GM12878 (cell line): ENCODE data around the gene GLUD1. TPM values are rescaled to one million over a fixed set of nuclear protein-coding genes. Genes with fewer than 3 reads are reported as not detected.

ENCODE experiments used
- BCL3 ChIP-seq: IDR thresholded peaks from 2 replicates; pipeline ENCODE4 v1.6.1; 2011; ENCODE audit warnings: borderline replicate concordance, low read depth, mild to moderate bottlenecking, moderate library complexity, low read length; ENCODE audit not compliant: insufficient read depth, poor library complexity, severe bottlenecking
- CBX3 ChIP-seq: fragments of 200-600 bp; sonication (generic); IDR thresholded peaks from 2 replicates; pipeline ENCODE4 v1.6.1; 2016; ENCODE audit warnings: low read depth, borderline replicate concordance
- CHD4 ChIP-seq: fragments of 200-600 bp; sonication (generic); IDR thresholded peaks from 2 replicates; pipeline ENCODE4 v1.6.1; 2016; ENCODE audit warnings: mild to moderate bottlenecking
- E2F8 ChIP-seq: fragments of 450-650 bp; IDR thresholded peaks from 2 replicates; pipeline ENCODE4 v1.6.1; 2018; ENCODE audit warnings: mild to moderate bottlenecking, low read depth, moderate library complexity; ENCODE audit not compliant: partially characterized antibody
- FOXK2 ChIP-seq: fragments of 450-650 bp; IDR thresholded peaks from 2 replicates; pipeline ENCODE4 v1.6.1; 2017; ENCODE audit warnings: mild to moderate bottlenecking, moderate library complexity
- HCFC1 ChIP-seq: fragments of 150-350 bp; IDR thresholded peaks from 2 replicates; pipeline ENCODE4 v1.6.1; 2014; ENCODE audit warnings: low read length
- IKZF2 ChIP-seq, 2 experiments: fragments of 450-650 bp; IDR thresholded peaks; 2 replicates each; pipeline ENCODE4 v1.6.1; 2017; ENCODE audit warnings: mild to moderate bottlenecking in 2 of 2, moderate library complexity in 2 of 2
- IRF4 ChIP-seq: IDR thresholded peaks from 2 replicates; pipeline ENCODE4 v1.6.1; 2011; ENCODE audit warnings: low read depth, low read length
- KAT2A ChIP-seq: conservative IDR thresholded peaks from 2 replicates; pipeline ENCODE4 v1.6.1; 2011; ENCODE audit warnings: low read depth, low read length; ENCODE audit not compliant: control insufficient read depth
- KLF5 ChIP-seq: fragments of 450-650 bp; IDR thresholded peaks from 2 replicates; pipeline ENCODE4 v1.6.1; 2014; ENCODE audit warnings: mild to moderate bottlenecking; ENCODE audit not compliant: partially characterized antibody
- LARP7 ChIP-seq: fragments of 450-650 bp; IDR thresholded peaks from 2 replicates; pipeline ENCODE4 v1.6.1; 2017; ENCODE audit warnings: mild to moderate bottlenecking
- MXI1 ChIP-seq: fragments of 150-350 bp; IDR thresholded peaks from 2 replicates; pipeline ENCODE4 v1.6.1; 2011; ENCODE audit warnings: low read depth, mild to moderate bottlenecking, inconsistent platforms, low read length, improper control_type of control experiment
- NRF1 ChIP-seq: conservative IDR thresholded peaks from 2 replicates; pipeline ENCODE4 v1.6.1; 2011; ENCODE audit warnings: mild to moderate bottlenecking, low read depth, low read length, improper control_type of control experiment
- PAX5 ChIP-seq: IDR thresholded peaks from 2 replicates; pipeline ENCODE4 v1.6.1; 2011; ENCODE audit warnings: low read depth, low read length, borderline replicate concordance
- PRDM15 ChIP-seq: fragments of 450-650 bp; formaldehyde crosslinking; IDR thresholded peaks from 2 replicates; pipeline ENCODE4 v1.4.0; 2020; ENCODE audit warnings: mild to moderate bottlenecking, moderate library complexity
- RFX5 ChIP-seq: IDR thresholded peaks from 2 replicates; pipeline ENCODE4 v1.6.1; 2011; ENCODE audit warnings: low read depth, low read length, improper control_type of control experiment
- SMAD1 ChIP-seq: fragments of 450-650 bp; IDR thresholded peaks from 2 replicates; pipeline ENCODE4 v1.6.1; 2018; ENCODE audit warnings: mild to moderate bottlenecking, low read depth; ENCODE audit not compliant: partially characterized antibody
- SP1 ChIP-seq: IDR thresholded peaks from one replicate; pipeline ENCODE4 v1.6.1; 2011; ENCODE audit warnings: low read depth, low read length
- SREBF1 ChIP-seq: IDR thresholded peaks from 2 replicates; pipeline ENCODE4 v1.6.1; 2012; ENCODE audit warnings: mild to moderate bottlenecking, low read length
- STAT3 ChIP-seq: IDR thresholded peaks from 2 replicates; pipeline ENCODE4 v1.6.1; 2011; ENCODE audit warnings: low read depth, low read length, improper control_type of control experiment
- TCF3 ChIP-seq: IDR thresholded peaks from 2 replicates; pipeline ENCODE4 v1.6.1; 2012; ENCODE audit warnings: low read depth, mild to moderate bottlenecking, low read length, borderline replicate concordance; ENCODE audit not compliant: insufficient read depth
- TCF7 ChIP-seq: IDR thresholded peaks from 2 replicates; pipeline ENCODE4 v1.6.1; 2014; ENCODE audit warnings: antibody characterized with exemption, borderline replicate concordance
- YBX1 ChIP-seq: fragments of 450-650 bp; IDR thresholded peaks from 2 replicates; pipeline ENCODE4 v1.6.1; 2016; ENCODE audit warnings: antibody characterized with exemption
- polyA plus RNA-seq, 11 experiments: library from polyadenylated mRNA; depleted of rRNA in 4 of 11; unstranded in 6 of 11; stranded (reverse) in 5 of 11; fragments of >200 nt; fragmentation: Nextera tagmentation in 4 of 11; fragmentation: Illumina TruSeq in 1 of 11; extraction: Ambion mirVana in 4 of 11; extraction: Trizol in 1 of 11; gene quantifications; 1 replicate in 1 of 11; 2 replicates in 10 of 11; pipeline versions ENCODE4 v1.2.1 to v1.2.3, GENCODE V29; 2011 to 2016; ENCODE audit warnings: inconsistent platforms in 2 of 11, missing spikeins in 2 of 11, low read depth in 1 of 11
- total RNA-seq, 4 experiments: library from RNA; depleted of rRNA in 3 of 4; stranded (reverse); fragments of >200 nt in 3 of 4; fragmentation: Illumina TruSeq in 1 of 4; extraction: Trizol in 1 of 4; gene quantifications; 2 replicates each; pipeline versions ENCODE4 v1.2.1 to v1.2.3, GENCODE V29; 2013 to 2021

Gene GLUD1
- total and polyA plus RNA-seq, 10 of the 15 experiments (the other 5 are each of a cell fraction or from before 2014, with no cell fraction given) = 26.1 to 109 (median 81.4) TPM

DNA sequence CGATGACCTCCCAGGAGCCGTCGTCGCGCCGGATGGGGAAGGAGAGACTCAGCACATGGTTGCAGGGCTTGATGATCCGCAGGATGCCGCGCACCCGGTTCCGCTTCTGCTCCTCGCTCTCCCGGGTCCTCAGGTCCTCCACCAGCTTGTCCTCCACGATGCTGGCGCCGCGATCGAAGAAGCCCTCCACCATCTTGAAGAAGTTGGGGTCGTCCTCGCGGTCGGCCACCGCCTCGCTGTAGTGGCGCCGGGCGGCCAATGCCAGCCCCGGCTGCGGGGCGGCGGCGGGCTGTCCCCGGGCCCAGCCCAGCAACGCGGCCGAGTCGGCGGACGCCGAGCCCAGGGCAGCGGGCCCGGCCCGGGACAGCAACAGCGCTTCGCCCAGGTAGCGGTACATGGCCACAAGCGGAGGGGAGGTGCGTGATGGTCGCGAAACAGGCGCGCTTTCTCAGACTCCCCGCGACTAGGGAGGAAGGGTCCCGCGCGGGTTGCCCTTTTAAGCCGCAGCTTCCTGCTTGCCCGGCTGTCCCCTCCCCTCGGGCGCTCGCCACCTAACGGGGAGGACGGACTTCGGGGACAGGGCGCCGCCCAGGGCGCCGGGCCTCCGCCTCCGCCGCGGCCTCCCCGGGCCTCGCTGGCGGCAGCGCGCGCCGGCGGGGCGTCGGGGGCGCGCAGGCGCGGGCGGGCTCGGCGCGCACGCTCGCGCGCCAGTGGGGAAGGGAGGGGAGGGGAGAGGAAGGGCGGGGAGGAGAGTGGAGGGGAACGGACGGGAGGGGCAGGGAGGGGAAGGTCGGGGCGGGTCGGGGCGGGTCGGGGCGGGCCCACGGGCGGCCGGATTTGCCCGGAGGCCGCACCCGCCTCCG, at the start of gene GLUD1, which contains the start of gene SHLD2 (continued):
- TF ChIP-seq STAT3 = no peak
- no peak for TF ChIP-seq IRF4
- 0 out of 2 replicates have a peak, but pooled peaks have one; percentile 15 for TF ChIP-seq NRF1
- TF ChIP-seq IKZF2 (IDR thresholded peaks at IDR 0.05) = no peak
- no peak for TF ChIP-seq TCF3
- 0 out of 2 replicates have a peak, but pooled peaks have one; percentile 0 for TF ChIP-seq MXI1
- no peak for TF ChIP-seq SMAD1
- no peak for TF ChIP-seq HCFC1
- TF ChIP-seq LARP7 = peak; percentile 93
- no peak for TF ChIP-seq PRDM15 (CRISPR knock-in tag)
- no peak for TF ChIP-seq CBX3
- TF ChIP-seq E2F8 = no peak
- TF ChIP-seq SP1 = no peak
- no peak for TF ChIP-seq KLF5
- TF ChIP-seq FOXK2 = no peak
- TF ChIP-seq CHD4 = no peak
- no peak for TF ChIP-seq PAX5
- TF ChIP-seq BCL3 = no peak
- TF ChIP-seq TCF7 = no peak
- TF ChIP-seq RFX5 = no peak
- no peak for TF ChIP-seq YBX1
- no peak for TF ChIP-seq KAT2A
- TF ChIP-seq SREBF1 = no peak
